Adrenal gland (tissue), 5 donors: ENCODE results near the gene PCDH20.

Experiments used
- CTCF ChIP-seq, 6 experiments: fragments of 450-650 bp in 4 of 6; fragments of 200-600 bp in 2 of 6; sonication (generic) in 1 of 6; IDR thresholded peaks; 1 replicate in 5 of 6; 2 replicates in 1 of 6; pipeline versions ENCODE4 v1.5.1 to v1.8.0; 2016 to 2021; ENCODE audit warnings: antibody characterized with exemption in 6 of 6, mild to moderate bottlenecking in 2 of 6, moderate library complexity in 1 of 6
- POLR2A ChIP-seq, 2 donors: fragments of 450-650 bp; IDR thresholded peaks; one replicate each; pipeline ENCODE4 v1.6.1; 2017; ENCODE audit warnings: antibody characterized with exemption in 2 of 2, mild to moderate bottlenecking in 2 of 2, moderate library complexity in 1 of 2
- donor health status: DM: no; HTN: no; CAD: no.

GRCh38 chr13:61383111-61383510 is 32.5 kb downstream of the PCDH20 start:
- TF ChIP-seq CTCF (IDR thresholded peaks at IDR 0.05) (no peak), POLR2A (IDR thresholded peaks at IDR 0.05) (no peak)
